TTC549 (cell line): ENCODE measurements around the gene OTOP3.

Source experiments
- FAIRE-seq: peaks from 2 replicates; lab custom pipeline; 2012; peaks lifted over from hg19 to GRCh38; lab: Jason Lieb, UNC

The OTOP3 gene

GRCh38 chr17:74918906-74919305 is 16.8 kb upstream of the OTOP3 start:
- FAIRE-seq: no peak

DNA sequence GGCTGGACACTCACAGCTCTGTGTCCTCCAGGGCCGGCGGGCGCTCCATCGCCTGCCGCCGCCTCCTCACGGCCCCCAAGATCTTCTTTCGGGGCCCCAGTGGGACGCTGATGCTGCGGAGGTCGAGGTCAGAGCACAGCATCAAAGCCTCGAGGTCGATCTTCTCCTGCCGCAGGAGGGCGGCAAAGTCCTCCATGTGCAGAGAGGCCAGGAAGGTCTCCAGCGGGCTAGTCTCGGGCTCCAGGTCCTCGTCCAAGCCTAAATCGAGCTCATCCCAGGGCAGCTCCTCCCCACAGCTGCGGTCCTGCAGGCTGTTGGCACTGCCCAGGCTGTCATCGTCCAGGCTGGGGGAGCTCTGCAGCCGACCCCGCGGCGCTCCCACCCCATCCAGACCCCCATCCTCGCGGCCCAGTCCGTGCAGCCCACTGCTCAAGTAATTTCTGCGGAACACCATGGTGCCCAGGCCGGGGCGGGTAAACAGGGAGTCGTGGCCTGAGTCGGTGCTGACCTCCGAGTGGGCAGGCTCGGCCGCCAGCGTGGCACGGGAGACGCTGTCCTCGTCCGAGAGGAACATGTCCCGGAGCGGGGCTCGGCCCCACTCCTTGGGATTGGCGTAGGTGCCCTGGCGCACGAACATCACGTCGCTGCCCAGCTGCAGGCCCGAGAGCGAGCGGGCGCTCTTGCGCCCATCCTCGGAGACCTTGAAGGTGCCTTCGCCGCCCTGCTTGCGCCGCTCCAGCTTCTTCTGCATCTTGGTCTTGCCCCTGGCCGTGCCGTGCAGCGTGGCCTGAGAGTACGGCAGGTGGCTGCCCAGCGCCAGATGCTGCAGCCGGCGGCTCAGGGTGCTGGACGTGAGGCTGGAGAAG is 16.0 kb upstream of the OTOP3 start:
- no peak for FAIRE-seq

- FAIRE-seq: no peak
Measured at GRCh38 chr17:74920306-74920620, 15.4 kb upstream of the OTOP3 start.

DNA sequence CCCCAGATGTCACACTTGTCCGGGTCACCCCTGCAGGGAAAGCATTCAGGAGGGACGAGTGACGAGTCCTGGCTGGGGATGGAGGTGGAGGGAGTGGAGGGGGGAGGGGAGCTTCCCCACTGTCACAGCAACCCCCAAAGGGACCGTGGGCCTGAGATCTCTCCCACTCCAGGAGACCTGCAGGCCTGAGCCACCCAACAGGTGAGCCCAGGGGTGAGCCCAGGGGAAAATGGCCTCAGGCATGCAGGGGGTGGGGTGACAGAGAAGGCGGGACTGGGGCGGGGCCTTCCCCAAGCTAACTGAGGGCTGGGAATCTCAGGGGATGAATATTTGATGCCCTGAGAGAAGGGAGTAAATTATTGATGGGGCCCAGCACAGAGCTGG is 15.1 kb upstream of the OTOP3 start:
- FAIRE-seq: no peak

DNA sequence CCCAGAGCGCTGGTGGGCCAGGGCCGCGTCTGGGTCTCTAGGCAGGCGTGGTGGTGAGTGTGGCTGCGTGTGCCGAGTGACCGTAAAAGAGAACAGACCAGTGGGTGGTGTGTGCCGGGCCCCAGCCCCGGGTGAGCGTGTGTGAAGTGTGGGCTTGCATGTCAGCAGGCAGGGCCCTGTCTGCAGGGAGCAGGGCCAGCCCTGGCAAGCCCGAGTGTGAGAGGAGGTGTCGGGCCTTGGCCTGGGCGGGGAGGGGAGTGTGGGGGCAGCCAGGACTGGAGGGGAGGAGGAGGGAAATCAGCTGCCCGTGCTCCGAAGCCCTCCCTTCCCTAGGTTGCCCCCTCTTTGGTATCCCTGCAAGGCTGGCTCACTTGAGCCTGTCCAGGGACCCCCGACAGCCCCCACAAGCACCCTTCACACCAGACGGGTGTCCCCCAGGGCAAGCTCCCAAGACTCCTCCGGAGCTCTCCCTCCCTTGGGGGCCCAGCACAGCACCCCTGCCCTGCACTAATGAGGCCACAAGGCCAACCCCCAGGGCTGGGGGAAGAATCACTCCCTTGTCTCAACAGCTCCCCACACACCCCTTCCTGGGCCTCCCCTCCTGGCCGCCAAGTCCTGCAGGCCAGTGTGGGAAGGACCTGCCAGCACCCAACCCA is 14.5 kb upstream of the OTOP3 start:
- FAIRE-seq: no peak

GRCh38 chr17:74921769-74922168 is 13.9 kb upstream of the OTOP3 start:
- FAIRE-seq: no peak

- no peak for FAIRE-seq
Measured at GRCh38 chr17:74922172-74922571, 13.5 kb upstream of the OTOP3 start.

- FAIRE-seq: no peak
Measured at GRCh38 chr17:74922694-74923537, 12.8 kb upstream of the OTOP3 start, which contains the start of gene USH1G. TSS of gene USH1G (minus strand) at chr17:74923255. CDS start at chr17:74923073, 182 bp downstream.

GRCh38 chr17:74923538-74924249 is 12.0 kb upstream of the OTOP3 start:
- no peak for FAIRE-seq

DNA sequence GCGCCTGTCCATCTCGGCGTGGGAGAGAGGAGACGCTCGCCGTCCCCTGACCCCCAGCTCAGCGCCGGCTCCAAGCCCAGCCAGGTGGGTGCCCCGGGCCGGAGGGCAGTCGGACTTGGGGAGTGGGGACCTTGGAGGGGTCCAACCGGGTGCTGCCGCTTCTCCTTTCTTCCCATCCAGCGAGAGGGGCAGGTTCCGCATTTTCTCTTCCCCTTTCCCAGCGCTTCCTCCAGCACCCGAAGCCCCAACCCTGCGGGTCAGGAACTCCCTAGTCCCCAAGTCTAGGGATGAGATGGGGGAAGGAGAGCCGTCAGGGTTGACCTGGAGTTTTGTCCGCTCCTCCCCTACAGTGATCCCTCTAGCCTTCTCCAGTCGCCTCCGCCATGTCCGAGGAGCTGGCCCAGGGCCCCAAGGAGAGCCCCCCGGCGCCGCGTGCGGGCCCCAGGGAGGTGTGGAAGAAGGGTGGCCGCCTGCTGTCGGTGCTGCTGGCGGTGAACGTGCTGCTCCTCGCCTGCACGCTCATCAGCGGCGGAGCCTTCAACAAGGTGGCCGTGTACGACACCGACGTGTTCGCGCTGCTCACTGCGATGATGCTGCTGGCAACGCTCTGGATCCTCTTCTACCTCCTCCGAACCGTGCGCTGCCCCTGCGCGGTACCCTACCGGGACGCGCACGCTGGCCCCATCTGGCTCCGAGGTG is 11.3 kb upstream of the OTOP3 start, which contains the start of gene OTOP2:
Gene OTOP2 (plus strand): TSS at position 24 of the 699 bp plus-strand sequence. CDS start 360 bp downstream, at position 384.
- no peak for FAIRE-seq

DNA sequence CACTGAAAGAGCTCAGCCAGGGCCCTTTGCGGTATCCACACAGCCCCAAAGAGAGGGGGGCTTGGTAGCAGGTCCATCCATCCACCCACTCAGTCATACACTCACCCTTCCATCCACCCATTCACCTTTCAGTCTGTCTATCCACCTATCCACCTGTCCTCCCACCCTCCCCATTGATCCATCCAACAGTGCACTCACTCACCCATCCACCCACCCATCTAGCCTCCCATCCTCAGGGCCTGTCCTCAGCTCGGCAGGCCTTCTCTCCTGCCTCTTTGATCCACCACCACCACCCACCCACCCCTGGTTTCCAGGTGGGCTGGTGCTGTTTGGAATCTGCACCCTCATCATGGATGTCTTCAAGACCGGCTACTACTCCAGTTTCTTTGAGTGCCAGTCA is 10.5 kb upstream of the OTOP3 start:
- FAIRE-seq: no peak

DNA sequence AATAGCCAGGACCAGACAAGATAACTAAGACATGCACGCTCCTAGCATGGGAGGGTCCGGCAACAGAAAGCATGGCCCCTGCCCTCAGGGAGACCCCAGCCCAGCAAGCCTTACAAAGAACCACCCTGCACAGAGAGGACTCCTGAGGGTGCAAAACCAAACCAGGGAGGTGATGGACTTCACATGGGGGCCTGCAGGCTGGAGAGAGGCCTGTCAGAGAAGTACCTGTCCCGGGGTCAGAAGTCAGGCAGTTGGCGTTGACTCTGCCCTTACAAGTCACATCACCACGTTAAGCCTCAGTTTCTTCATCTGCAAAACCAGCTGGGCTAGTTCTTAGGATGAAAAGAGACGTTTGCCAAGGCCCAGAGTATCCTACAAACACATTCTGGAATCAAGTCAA is 6.9 kb upstream of the OTOP3 start:
- FAIRE-seq: no peak

DNA sequence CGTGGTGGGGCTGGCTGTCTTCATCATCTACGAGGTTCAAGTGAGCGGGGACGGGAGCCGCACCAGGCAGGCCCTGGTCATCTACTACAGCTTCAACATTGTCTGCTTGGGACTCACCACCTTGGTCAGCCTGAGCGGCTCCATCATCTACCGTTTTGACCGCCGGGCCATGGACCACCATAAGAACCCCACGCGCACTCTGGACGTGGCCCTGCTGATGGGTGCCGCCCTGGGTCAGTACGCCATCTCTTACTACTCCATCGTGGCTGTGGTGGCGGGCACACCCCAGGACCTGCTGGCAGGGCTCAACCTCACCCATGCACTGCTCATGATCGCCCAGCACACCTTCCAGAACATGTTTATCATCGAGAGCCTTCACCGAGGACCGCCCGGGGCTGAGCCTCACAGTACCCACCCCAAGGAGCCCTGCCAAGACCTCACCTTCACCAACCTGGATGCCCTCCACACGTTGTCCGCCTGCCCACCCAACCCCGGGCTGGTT is 5.1 kb upstream of the OTOP3 start:
- FAIRE-seq: no peak

GRCh38 chr17:74935048-74935447 is 650 bp upstream of the OTOP3 start:
- no peak for FAIRE-seq

GRCh38 chr17:74936470-74936799 is 737 bp downstream of the OTOP3 start:
- FAIRE-seq: no peak

GRCh38 chr17:74937064-74938051 is 1.7 kb downstream of the OTOP3 start:
- no peak for FAIRE-seq

- no peak for FAIRE-seq
Measured at GRCh38 chr17:74938194-74938950, 2.7 kb downstream of the OTOP3 start.

- no peak for FAIRE-seq
Measured at GRCh38 chr17:74939534-74939933, 3.8 kb downstream of the OTOP3 start.

GRCh38 chr17:74941128-74941725 is 5.5 kb downstream of the OTOP3 start:
- no peak for FAIRE-seq
